HepG2 (cell line): ENCODE data around the gene CD1C. TPM values are rescaled to one million over a fixed set of nuclear protein-coding genes. Genes with fewer than 3 reads are reported as not detected.

ENCODE experiments used
- ATAC-seq: fragments of 200-7000 bp; cut with Tn5 transposase; 3 replicates; pipeline ENCODE4 v1.9.1; 2020; ENCODE audit warnings: mild to moderate bottlenecking, moderate library complexity
- Bru-seq: library from RNA; stranded (reverse); fragments of 400-500 nt; gene quantifications from one replicate; lab custom pipeline; 2021; lab: Mats Ljungman, UMichigan
- BruChase-seq, 2 experiments: library from RNA; stranded (reverse); fragments of 400-500 nt; gene quantifications; one replicate each; lab custom pipeline; 2021; lab: Mats Ljungman, UMichigan
- BruUV-seq: library from RNA; stranded (reverse); fragments of 400-500 nt; replicated peaks from 2 replicates; lab custom pipeline; 2021; lab: Mats Ljungman, UMichigan
- CTCF ChIA-PET: fragments of 300-600 bp; formaldehyde crosslinking; extraction: SDS; loops from one replicate; lab custom pipeline; 2021; ENCODE audit warnings: low total read pairs, inconsistent platforms, low intra/inter-chr PET ratio; lab: Yijun Ruan, JAX
- POLR2A ChIA-PET: fragments of 350-600 bp; sonication (Branson Sonifier 250); formaldehyde crosslinking; loops from one replicate; lab custom pipeline; 2020; ENCODE audit warnings: antibody characterized with exemption, inconsistent platforms; lab: Yijun Ruan, JAX
- DNase-seq: peaks from one replicate; pipeline ENCODE4 v3.0.0-alpha.2; 2015; ENCODE audit warnings: low spot score
- FAIRE-seq: peaks from 3 replicates; lab custom pipeline; 2011; peaks lifted over from hg19 to GRCh38; lab: Jason Lieb, UNC
- H2AFZ ChIP-seq: one replicate; pipeline ENCODE4 v1.6.1; 2011; ENCODE audit warnings: low read length, inconsistent platforms
- H3K27ac ChIP-seq: fragments of 300-600 bp; 3 replicates; pipeline ENCODE4 v1.8.0; 2011; ENCODE audit warnings: mixed run types, mild to moderate bottlenecking, mixed read lengths, low read length, inconsistent platforms; ENCODE audit not compliant: insufficient read depth; ENCODE audit errors: extremely low read length
- H3K27me3 ChIP-seq, 2 experiments: fragments of 200-600 bp in 1 of 2; 2 replicates in 1 of 2; 3 replicates in 1 of 2; pipeline versions ENCODE4 v1.6.0 to v1.8.0; 2011; ENCODE audit warnings: low read length in 2 of 2, mild to moderate bottlenecking in 2 of 2, moderate library complexity in 2 of 2, inconsistent platforms in 1 of 2; ENCODE audit not compliant: insufficient read depth in 2 of 2, control insufficient read depth in 1 of 2
- H3K36me3 ChIP-seq, 2 experiments: fragments of 200-600 bp in 1 of 2; replicated peaks in 1 of 2; 2 replicates in 1 of 2; 3 replicates in 1 of 2; pipeline versions ENCODE4 v1.5.1 to v1.8.0; 2011; ENCODE audit warnings: low read length in 2 of 2, inconsistent platforms in 1 of 2; ENCODE audit not compliant: insufficient read depth in 2 of 2, control insufficient read depth in 1 of 2
- H3K4me1 ChIP-seq: 2 replicates; pipeline ENCODE4 v1.5.1; 2012; ENCODE audit warnings: low read length, inconsistent platforms; ENCODE audit not compliant: insufficient read depth
- H3K4me2 ChIP-seq: 2 replicates; pipeline ENCODE4 v1.6.0; 2011; ENCODE audit warnings: low read depth, low read length, inconsistent platforms
- H3K4me3 ChIP-seq, 3 experiments: fragments of 200-600 bp in 1 of 3; sonication (generic), shearing (Covaris generic) in 1 of 3; replicated peaks in 1 of 3; 2 replicates each; pipeline ENCODE4 v1.5.1; 2011 to 2016; ENCODE audit warnings: low read length in 3 of 3, inconsistent platforms in 2 of 3, low read depth in 2 of 3, mild to moderate bottlenecking in 2 of 3, control low read depth in 1 of 3, mixed read lengths in 1 of 3; ENCODE audit not compliant: insufficient read depth in 1 of 3
- H3K79me2 ChIP-seq: one replicate; pipeline ENCODE4 v1.6.1; 2011; ENCODE audit warnings: low read length, inconsistent platforms; ENCODE audit not compliant: insufficient read depth
- H3K9ac ChIP-seq: 2 replicates; pipeline ENCODE4 v1.6.0; 2011; ENCODE audit warnings: mild to moderate bottlenecking, low read depth, low read length, inconsistent platforms; ENCODE audit not compliant: insufficient read depth
- H3K9me3 ChIP-seq: 2 replicates; pipeline ENCODE4 v1.5.1; 2012; ENCODE audit warnings: mild to moderate bottlenecking, low read length
- H4K20me1 ChIP-seq: 2 replicates; pipeline ENCODE4 v1.6.0; 2011; ENCODE audit warnings: inconsistent platforms, mild to moderate bottlenecking, low read length, moderate library complexity; ENCODE audit not compliant: insufficient read depth
- BRCA1 ChIP-seq: sonication (generic); formaldehyde crosslinking; IDR thresholded peaks from 2 replicates; pipeline ENCODE4 v1.4.0; 2020; ENCODE audit warnings: missing genetic modification reagents
- GZF1 ChIP-seq: sonication (generic); formaldehyde crosslinking; IDR thresholded peaks from 2 replicates; pipeline ENCODE4 v1.5.1; 2020; ENCODE audit warnings: mild to moderate bottlenecking, missing genetic modification reagents
- HMGXB4 ChIP-seq, 2 experiments: sonication (generic) in 1 of 2; formaldehyde crosslinking in 1 of 2; IDR thresholded peaks; 2 replicates each; pipeline versions ENCODE4 v1.4.0 to v1.6.1; 2018 to 2020; ENCODE audit warnings: missing genetic modification reagents in 2 of 2, borderline replicate concordance in 1 of 2, low read depth in 1 of 2, mild to moderate bottlenecking in 1 of 2, missing biosample characterization in 1 of 2
- KAT7 ChIP-seq: IDR thresholded peaks from 2 replicates; pipeline ENCODE4 v1.6.1; 2018; ENCODE audit warnings: borderline replicate concordance, missing compliant biosample characterization
- KAT8 ChIP-seq: IDR thresholded peaks from 2 replicates; pipeline ENCODE4 v1.6.1; 2016; ENCODE audit warnings: missing genetic modification reagents, missing compliant biosample characterization
- NFRKB ChIP-seq: fragments of 450-650 bp; IDR thresholded peaks from 2 replicates; pipeline ENCODE4 v1.6.1; 2017
- NRL ChIP-seq: sonication (generic); formaldehyde crosslinking; IDR thresholded peaks from 2 replicates; pipeline ENCODE4 v1.5.0; 2020; ENCODE audit warnings: missing genetic modification reagents, mild to moderate bottlenecking, moderate library complexity, borderline replicate concordance
- PRDM10 ChIP-seq: sonication (generic); formaldehyde crosslinking; IDR thresholded peaks from 2 replicates; pipeline ENCODE4 v1.4.0; 2020; ENCODE audit warnings: low read depth, missing genetic modification reagents
- RFXAP ChIP-seq: sonication (generic); formaldehyde crosslinking; IDR thresholded peaks from 2 replicates; pipeline ENCODE4 v1.4.0; 2020; ENCODE audit warnings: missing genetic modification reagents, borderline replicate concordance
- ZMAT5 ChIP-seq: sonication (generic); formaldehyde crosslinking; IDR thresholded peaks from 2 replicates; pipeline ENCODE4 v1.5.0; 2020; ENCODE audit warnings: mild to moderate bottlenecking, low read depth, missing genetic modification reagents, borderline replicate concordance
- ZNF18 ChIP-seq: sonication (generic); formaldehyde crosslinking; IDR thresholded peaks from 2 replicates; pipeline ENCODE4 v1.8.0; 2022; ENCODE audit warnings: mild to moderate bottlenecking, missing genetic modification reagents; ENCODE audit not compliant: insufficient replicate concordance
- ZNF333 ChIP-seq: sonication (generic); formaldehyde crosslinking; IDR thresholded peaks from 2 replicates; pipeline ENCODE4 v1.4.0; 2020; ENCODE audit warnings: mild to moderate bottlenecking, missing genetic modification reagents, borderline replicate concordance
- ZNF629 ChIP-seq: sonication (generic); formaldehyde crosslinking; conservative IDR thresholded peaks from 2 replicates; pipeline ENCODE4 v1.5.0; 2020; ENCODE audit warnings: missing genetic modification reagents
- WGBS: methylation state at CpG from one replicate; pipeline ENCODE4 v1.1.6; 2017; ENCODE audit warnings: low lambda C conversion rate; 5-methylcytosine and 5-hydroxymethylcytosine counted together
- in situ Hi-C: cut with HindIII; loops from 2 replicates; pipeline ENCODE4 v1.10.0; 2017; ENCODE audit warnings: low pct_unique_long_range_greater_than_20kb; ENCODE audit not compliant: extremely low pct_ligation_motif_present
- intact Hi-C: fragments of 100-400 bp; cut with micrococcal nuclease; formaldehyde crosslinking; loops from one replicate; pipeline ENCODE4 v1.10.0; 2022; ENCODE audit not compliant: unreplicated experiment
- long read RNA-seq, 2 experiments: library from RNA in 1 of 2; library from polyadenylated mRNA in 1 of 2; stranded (forward) in 1 of 2; unstranded in 1 of 2; transcript quantifications; one replicate each; pipeline ENCODE4 v2.0.0, GENCODE V29; 2019 to 2022
- polyA minus RNA-seq, 3 experiments: library from RNA; depleted of rRNA, polyadenylated mRNA; stranded (reverse); fragments of >200 nt; gene quantifications; 2 replicates each; pipeline ENCODE4 v1.2.3, GENCODE V29; 2011; ENCODE audit warnings: low replicate concordance in 1 of 3
- polyA plus RNA-seq, 8 experiments: library from polyadenylated mRNA; depleted of rRNA in 3 of 8; stranded (reverse) in 7 of 8; unstranded in 1 of 8; fragments of >200 nt; fragmentation: Illumina TruSeq in 4 of 8; extraction: Trizol in 4 of 8; gene quantifications; 2 replicates each; pipeline versions ENCODE4 v1.2.1 to v1.2.3, GENCODE V29; 2011 to 2016; ENCODE audit warnings: low read depth in 4 of 8, missing spikeins in 1 of 8, mixed read lengths in 1 of 8; ENCODE audit not compliant: insufficient read depth in 1 of 8
- total RNA-seq, 5 experiments: library from RNA; depleted of rRNA; stranded (reverse); fragments of >200 nt; fragmentation: Illumina TruSeq; extraction: Trizol; gene quantifications; 2 replicates each; pipeline ENCODE4 v1.2.3, GENCODE V29; 2016; ENCODE audit warnings: low read depth in 1 of 5

Gene CD1C
- total RNA-seq (2016; rRNA removed; fragmentation: Illumina TruSeq; extraction: Trizol) (not detected in 2 replicates), polyA plus RNA-seq (2011; rRNA removed) (not detected in 2 replicates), polyA minus RNA-seq (2011; rRNA and poly(A)+ RNA removed; ENCODE audit: low replicate concordance) (not detected in 2 replicates), Bru-seq, nascent RNA (not detected), BruChase-seq, experiment 1, labeled RNA remaining after a 6-hour chase (not detected), BruChase-seq, experiment 2, labeled RNA remaining after a 2-hour chase (not detected)
- not detected in 2 replicates for total RNA-seq (2016; cell fraction: cytosol; rRNA removed; fragmentation: Illumina TruSeq; extraction: Trizol; ENCODE audit: low read depth)
- total RNA-seq (2016; cell fraction: insoluble cytoplasmic fraction; rRNA removed; fragmentation: Illumina TruSeq; extraction: Trizol): not detected in 2 replicates
- total RNA-seq (2016; cell fraction: membrane; rRNA removed; fragmentation: Illumina TruSeq; extraction: Trizol): not detected in 2 replicates
- total RNA-seq (2016; cell fraction: nucleus; rRNA removed; fragmentation: Illumina TruSeq; extraction: Trizol): not detected in 2 replicates
- not detected in 2 replicates for polyA plus RNA-seq (2011; cell fraction: cytosol; rRNA removed)
- not detected in 2 replicates for polyA plus RNA-seq (2011; cell fraction: nucleus; rRNA removed)
- not detected in 2 replicates for polyA plus RNA-seq (2012)
- not detected in 2 replicates for polyA plus RNA-seq (2016; cell fraction: cytosol; fragmentation: Illumina TruSeq; extraction: Trizol; ENCODE audit: low read depth)
- not detected in 2 replicates for polyA plus RNA-seq (2016; cell fraction: insoluble cytoplasmic fraction; fragmentation: Illumina TruSeq; extraction: Trizol; ENCODE audit: low read depth)
- polyA plus RNA-seq (2016; cell fraction: membrane; fragmentation: Illumina TruSeq; extraction: Trizol; ENCODE audit: low read depth): not detected in 2 replicates
- not detected in 2 replicates for polyA plus RNA-seq (2016; cell fraction: nucleus; fragmentation: Illumina TruSeq; extraction: Trizol; ENCODE audit: insufficient read depth, low read depth)
- not detected in 2 replicates for polyA minus RNA-seq (2011; cell fraction: cytosol; rRNA and poly(A)+ RNA removed)
- polyA minus RNA-seq (2011; cell fraction: nucleus; rRNA and poly(A)+ RNA removed): not detected in 2 replicates
- long read RNA-seq, experiment 1: 0 reads
- long read RNA-seq, experiment 2: 0 reads

- DNase-seq (no peak), ATAC-seq (no peak), FAIRE-seq (no peak)
- POLR2A ChIA-PET: no interaction called here
- Histone ChIP-seq H3K27ac (no peak within 1 kb of the TSS), H3K4me3 (no peak within 1 kb of the TSS), H3K4me1 (no peaks in the 10 kb centered on the region), H2AFZ (no peak within 1 kb of the TSS), H4K20me1 (no peaks in the 10 kb centered on the region), H3K4me2 (no peak within 1 kb of the TSS), H3K9ac (no peak within 1 kb of the TSS), H3K9me3 (peaks cover 59% of the 10 kb centered on the region), H3K79me2 (no peaks in the 10 kb centered on the region), H3K27me3 (no peaks in the 10 kb centered on the region), H3K36me3 (no peaks in the 10 kb centered on the region)
- no TSS peak for BruUV-seq
- TF ChIP-seq ZMAT5 (CRISPR knock-in tag): no peak
- no peak for TF ChIP-seq GZF1 (CRISPR knock-in tag)
- TF ChIP-seq NRL (CRISPR knock-in tag): no peak
- no peak for TF ChIP-seq RFXAP (CRISPR knock-in tag)
- no peak for TF ChIP-seq ZNF629 (CRISPR knock-in tag)
- TF ChIP-seq ZNF333 (CRISPR knock-in tag): no peak
- TF ChIP-seq PRDM10 (CRISPR knock-in tag): no peak
- TF ChIP-seq BRCA1 (CRISPR knock-in tag): no peak
- no peak for TF ChIP-seq KAT7 (CRISPR knock-in tag)
- TF ChIP-seq KAT8 (CRISPR knock-in tag): no peak
- TF ChIP-seq ZNF18 (CRISPR knock-in tag): no peak
- no peak for TF ChIP-seq NFRKB
- TF ChIP-seq HMGXB4 (CRISPR knock-in tag; IDR thresholded peaks at IDR 0.05; ENCODE audit: borderline replicate concordance in 1 of 2, low read depth in 1 of 2): no peak
- CTCF ChIA-PET: no interaction called here
- in situ Hi-C loops: no loop called here
- intact Hi-C loops: no loop called here
- 0% methylated on average over 2 of the region's 4 CpGs for WGBS
Observed at GRCh38 chr1:158289811-158290210, at the start of gene CD1C. CD1C (plus strand) TSS chr1:158289923; CDS start chr1:158290065, 142 bp downstream.
